MM.1S (cell line): ENCODE data around the gene PRKG1.

ENCODE experiments used
- DNase-seq: peaks from one replicate; pipeline ENCODE4 v3.0.0-alpha.2; 2015
- H2AFZ ChIP-seq: fragments of 300-600 bp; sonication (generic); 2 replicates; pipeline ENCODE4 v1.6.0; 2016; ENCODE audit warnings: antibody characterized with exemption, low read length
- H3F3A ChIP-seq: fragments of 300-600 bp; sonication (generic); 2 replicates; pipeline ENCODE4 v1.6.1; 2016; ENCODE audit warnings: mild to moderate bottlenecking, antibody characterized with exemption, low read length, moderate library complexity, mixed read lengths; ENCODE audit not compliant: insufficient read depth
- H3K27ac ChIP-seq: fragments of 300-600 bp; sonication (generic); 2 replicates; pipeline ENCODE4 v1.5.1; 2016; ENCODE audit warnings: mild to moderate bottlenecking, low read length
- H3K27me3 ChIP-seq: fragments of 300-600 bp; sonication (generic); replicated peaks from 2 replicates; pipeline ENCODE4 v1.6.0; 2016; ENCODE audit warnings: low read length; ENCODE audit not compliant: insufficient read depth
- H3K36me3 ChIP-seq: fragments of 300-600 bp; sonication (generic); replicated peaks from 2 replicates; pipeline ENCODE4 v1.6.1; 2016; ENCODE audit warnings: mild to moderate bottlenecking, low read length, mixed read lengths; ENCODE audit not compliant: insufficient read depth
- H3K4me1 ChIP-seq: fragments of 300-600 bp; sonication (generic); 2 replicates; pipeline ENCODE4 v1.6.1; 2016; ENCODE audit warnings: low read length, mixed read lengths
- H3K4me2 ChIP-seq: fragments of 300-600 bp; sonication (generic); 2 replicates; pipeline ENCODE4 v1.6.0; 2016; ENCODE audit warnings: low read depth, low read length
- H3K4me3 ChIP-seq: fragments of 300-600 bp; sonication (generic); 2 replicates; pipeline ENCODE4 v1.5.1; 2016; ENCODE audit warnings: low read length, mixed read lengths
- H3K79me2 ChIP-seq: fragments of 300-600 bp; sonication (generic); 2 replicates; pipeline ENCODE4 v1.6.1; 2016; ENCODE audit warnings: mixed run types, low read length, mixed read lengths
- H3K9ac ChIP-seq: fragments of 300-600 bp; sonication (generic); 2 replicates; pipeline ENCODE4 v1.6.1; 2016; ENCODE audit warnings: low read length, mixed read lengths
- H3K9me2 ChIP-seq: fragments of 300-600 bp; sonication (generic); replicated peaks from 2 replicates; pipeline ENCODE4 v1.6.1; 2016; ENCODE audit warnings: mild to moderate bottlenecking, low read length, mixed read lengths; ENCODE audit not compliant: insufficient read depth
- H3K9me3 ChIP-seq: fragments of 300-600 bp; sonication (generic); replicated peaks from 2 replicates; pipeline ENCODE4 v1.6.1; 2016; ENCODE audit warnings: mild to moderate bottlenecking, low read length, mixed read lengths; ENCODE audit not compliant: insufficient read depth
- H4K20me1 ChIP-seq: fragments of 300-600 bp; sonication (generic); 2 replicates; pipeline ENCODE4 v1.6.1; 2016; ENCODE audit warnings: mild to moderate bottlenecking, low read length, moderate library complexity, mixed read lengths; ENCODE audit not compliant: insufficient read depth
- CTCF ChIP-seq: fragments of 300-600 bp; sonication (generic); IDR thresholded peaks from 2 replicates; pipeline ENCODE4 v1.5.1; 2016; ENCODE audit warnings: antibody characterized with exemption, low read length, mixed read lengths
- EZH2 ChIP-seq: fragments of 300-600 bp; sonication (generic); optimal IDR thresholded peaks from 2 replicates; pipeline ENCODE3; 2017; ENCODE audit warnings: low read depth, mild to moderate bottlenecking, antibody characterized with exemption, low read length, mixed read lengths
- EZH2phosphoT487 ChIP-seq: fragments of 300-600 bp; sonication (generic); IDR thresholded peaks from 2 replicates; pipeline ENCODE4 v1.6.1; 2018; ENCODE audit warnings: antibody characterized with exemption, low read length

The PRKG1 gene

GRCh38 chr10:51760864-51761640, 686.8 kb downstream of the PRKG1 start:
- Histone ChIP-seq H3K79me2 (no peaks in the 10 kb centered on the region), H3K36me3 (no peaks in the 10 kb centered on the region), H3K27me3 (no peaks in the 10 kb centered on the region), H3K4me3 (no peak overlapping the region), H3K9ac (no peak overlapping the region), H3K4me1 (no peaks in the 10 kb centered on the region), H3K4me2 (no peak overlapping the region), H4K20me1 (no peaks in the 10 kb centered on the region), H3K9me2 (no peaks in the 10 kb centered on the region), H3K9me3 (no peaks in the 10 kb centered on the region), H3K27ac (no peak overlapping the region), H3F3A (no peaks in the 10 kb centered on the region), H2AFZ (no peak overlapping the region)
- TF ChIP-seq EZH2, result no peak
- TF ChIP-seq EZH2phosphoT487, result no peak
- TF ChIP-seq CTCF, result no peak
- DNase-seq, result no peak

GRCh38 chr10:51763746-51764145, 689.5 kb downstream of the PRKG1 start:
- no peaks in the 10 kb centered on the region for H3K9me3 ChIP-seq
- H3K27ac ChIP-seq, result no peak overlapping the region
- H3F3A ChIP-seq, result no peaks in the 10 kb centered on the region
- H3K27me3 ChIP-seq, result no peaks in the 10 kb centered on the region
- H3K36me3 ChIP-seq, result no peaks in the 10 kb centered on the region
- no peaks in the 10 kb centered on the region for H3K4me1 ChIP-seq
- no peak for TF ChIP-seq EZH2
- no peak for TF ChIP-seq EZH2phosphoT487
- no peak for TF ChIP-seq CTCF
- no peaks in the 10 kb centered on the region for H4K20me1 ChIP-seq
- no peak overlapping the region for H3K9ac ChIP-seq
- H3K79me2 ChIP-seq, result no peaks in the 10 kb centered on the region
- no peak overlapping the region for H2AFZ ChIP-seq
- no peak overlapping the region for H3K4me3 ChIP-seq
- no peaks in the 10 kb centered on the region for H3K9me2 ChIP-seq
- no peak for DNase-seq
- H3K4me2 ChIP-seq, result no peak overlapping the region

DNA sequence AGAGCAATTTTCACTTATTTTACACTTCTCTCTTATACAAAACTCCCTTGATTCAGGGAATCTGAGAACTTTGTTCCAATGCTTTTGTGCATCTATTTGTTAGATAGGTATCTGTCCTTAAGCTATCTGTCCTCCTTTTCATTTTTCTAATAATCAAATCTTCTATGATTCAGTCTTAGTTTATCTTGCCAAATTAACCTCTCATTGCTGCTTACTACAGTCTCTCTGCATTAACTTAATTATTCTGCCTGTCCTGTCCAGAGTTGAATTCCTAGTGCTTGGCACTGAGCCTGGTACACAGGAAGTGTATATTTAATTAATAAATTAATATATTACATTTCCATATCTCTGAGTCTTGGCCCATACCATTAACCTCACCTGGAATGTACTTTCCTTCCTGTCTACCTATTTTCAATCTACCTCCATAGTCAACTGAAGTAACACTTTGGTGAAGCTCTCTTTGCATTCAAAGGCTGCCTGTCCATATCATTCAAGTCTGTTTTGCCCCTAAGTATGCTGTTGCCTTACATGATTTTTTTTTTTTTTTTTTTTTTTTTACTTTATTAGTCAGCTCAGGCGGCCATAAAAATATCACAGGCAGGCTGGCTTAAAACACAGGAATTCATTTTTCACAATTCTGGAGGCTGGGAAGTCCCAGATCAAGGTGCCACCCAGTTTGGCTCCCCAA, 691.1 kb downstream of the PRKG1 start:
- DNase-seq, result no peak
- H3K4me3 ChIP-seq, result no peak overlapping the region
- no peaks in the 10 kb centered on the region for H3F3A ChIP-seq
- no peaks in the 10 kb centered on the region for H3K27me3 ChIP-seq
- no peaks in the 10 kb centered on the region for H3K9me3 ChIP-seq
- no peak overlapping the region for H2AFZ ChIP-seq
- no peaks in the 10 kb centered on the region for H4K20me1 ChIP-seq
- no peaks in the 10 kb centered on the region for H3K9me2 ChIP-seq
- H3K9ac ChIP-seq, result no peak overlapping the region
- H3K27ac ChIP-seq, result no peak overlapping the region
- H3K4me1 ChIP-seq, result no peaks in the 10 kb centered on the region
- H3K4me2 ChIP-seq, result no peak overlapping the region
- TF ChIP-seq CTCF, result no peak
- TF ChIP-seq EZH2, result no peak
- no peak for TF ChIP-seq EZH2phosphoT487
- H3K36me3 ChIP-seq, result no peaks in the 10 kb centered on the region
- no peaks in the 10 kb centered on the region for H3K79me2 ChIP-seq
